ENCODE measurements around the gene FAM151B.
"Not testable (repeated sequence)": the region's sequence is repeated elsewhere in the genome, so short reads cannot be mapped to it uniquely, and the experiment has no call there.

FAM151B gene

DNA sequence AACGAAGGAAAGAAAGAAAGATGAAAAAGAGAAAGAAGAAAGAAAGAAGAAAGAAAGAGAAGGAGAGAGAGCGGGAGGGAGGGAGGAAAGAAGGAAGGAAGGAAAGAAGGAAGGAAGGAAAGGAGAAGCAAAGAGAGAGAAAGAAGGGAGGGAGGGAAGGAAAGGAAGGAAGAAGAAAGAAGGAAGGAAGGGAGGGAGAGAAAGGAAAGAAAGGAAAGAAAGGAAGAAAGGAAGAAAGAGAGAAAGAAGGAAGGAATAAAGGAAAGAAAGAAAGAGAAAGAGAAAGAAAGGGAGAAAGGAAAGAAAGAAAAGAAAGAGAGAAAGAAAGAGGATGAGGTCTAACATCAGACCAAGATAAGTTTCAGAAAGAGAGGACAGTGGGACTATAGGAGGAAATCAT, 91.2 kb downstream of the FAM151B start:
- TF ChIP-seq, protein P1, sequence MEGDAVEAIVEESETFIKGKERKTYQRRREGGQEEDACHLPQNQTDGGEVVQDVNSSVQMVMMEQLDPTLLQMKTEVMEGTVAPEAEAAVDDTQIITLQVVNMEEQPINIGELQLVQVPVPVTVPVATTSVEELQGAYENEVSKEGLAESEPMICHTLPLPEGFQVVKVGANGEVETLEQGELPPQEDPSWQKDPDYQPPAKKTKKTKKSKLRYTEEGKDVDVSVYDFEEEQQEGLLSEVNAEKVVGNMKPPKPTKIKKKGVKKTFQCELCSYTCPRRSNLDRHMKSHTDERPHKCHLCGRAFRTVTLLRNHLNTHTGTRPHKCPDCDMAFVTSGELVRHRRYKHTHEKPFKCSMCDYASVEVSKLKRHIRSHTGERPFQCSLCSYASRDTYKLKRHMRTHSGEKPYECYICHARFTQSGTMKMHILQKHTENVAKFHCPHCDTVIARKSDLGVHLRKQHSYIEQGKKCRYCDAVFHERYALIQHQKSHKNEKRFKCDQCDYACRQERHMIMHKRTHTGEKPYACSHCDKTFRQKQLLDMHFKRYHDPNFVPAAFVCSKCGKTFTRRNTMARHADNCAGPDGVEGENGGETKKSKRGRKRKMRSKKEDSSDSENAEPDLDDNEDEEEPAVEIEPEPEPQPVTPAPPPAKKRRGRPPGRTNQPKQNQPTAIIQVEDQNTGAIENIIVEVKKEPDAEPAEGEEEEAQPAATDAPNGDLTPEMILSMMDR (IDR thresholded peaks at IDR 0.05; ENCODE audit: control insufficient read depth, extremely low read depth, insufficient read depth) = no peak
- H3K4me3 ChIP-seq (ENCODE audit: low read depth, low read length) = no peak overlapping the region
- no peak for DNase-seq (ENCODE audit: low read depth)

DNA sequence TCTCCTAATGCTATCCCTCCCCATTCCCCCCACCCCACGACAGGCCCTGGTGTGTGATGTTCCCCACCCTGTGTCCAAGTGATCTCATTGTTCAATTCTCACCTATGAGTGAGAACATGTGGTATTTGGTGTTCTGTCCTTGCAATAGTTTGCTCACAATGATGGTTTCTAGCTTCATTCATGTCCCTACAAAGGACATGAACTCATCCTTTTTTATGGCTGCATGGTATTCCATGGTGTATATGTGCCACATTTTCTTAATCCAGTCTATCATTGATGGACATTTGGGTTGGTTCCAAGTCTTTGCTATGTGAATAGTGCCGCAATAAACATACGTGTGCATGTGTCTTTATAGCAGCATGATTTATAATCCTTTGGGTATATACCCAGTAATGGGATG, 92.4 kb downstream of the FAM151B start:
- H3K4me3 ChIP-seq (ENCODE audit: low read depth, low read length); DNase-seq (ENCODE audit: low read depth): not testable (repeated sequence)

- no peak for DNase-seq (ENCODE audit: low read depth)
- TF ChIP-seq, protein P1 (IDR thresholded peaks at IDR 0.05; ENCODE audit: control insufficient read depth, extremely low read depth, insufficient read depth) = no peak
- H3K4me3 ChIP-seq (ENCODE audit: low read depth, low read length) = no peak overlapping the region
These were observed 96.9 kb downstream of the FAM151B start for GRCh38 chr5:80584770-80585169.

GRCh38 chr5:80588858-80589540, 101.1 kb downstream of the FAM151B start:
- DNase-seq (ENCODE audit: low read depth) = no peak
- TF ChIP-seq, protein P1 (IDR thresholded peaks at IDR 0.05; ENCODE audit: control insufficient read depth, extremely low read depth, insufficient read depth) = no peak
- H3K4me3 ChIP-seq (ENCODE audit: low read depth, low read length) = no peak overlapping the region

DNA sequence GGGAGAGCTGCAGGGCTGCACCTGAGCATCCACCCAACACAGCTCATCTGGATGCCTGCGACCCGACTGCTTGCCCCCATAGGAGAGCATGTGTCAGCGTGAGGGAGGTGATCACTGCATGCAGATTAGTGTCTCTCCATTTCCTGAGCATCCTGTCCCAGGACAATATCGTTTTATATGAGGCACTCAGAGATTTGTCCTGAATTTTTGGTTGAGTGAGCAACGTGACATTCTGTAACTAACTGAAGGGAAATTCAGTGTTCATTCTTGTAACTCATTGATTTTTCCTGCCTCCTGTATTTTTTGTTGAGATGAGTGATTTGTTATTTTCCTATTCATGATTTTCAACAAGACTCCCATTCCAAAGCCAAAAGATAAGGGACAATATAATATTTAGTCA, 102.9 kb downstream of the FAM151B start:
- no peak for DNase-seq (ENCODE audit: low read depth)
- no peak overlapping the region for H3K4me3 ChIP-seq (ENCODE audit: low read depth, low read length)
- TF ChIP-seq, protein P1 (IDR thresholded peaks at IDR 0.05; ENCODE audit: control insufficient read depth, extremely low read depth, insufficient read depth) = no peak

GRCh38 chr5:80591352-80591751, 103.5 kb downstream of the FAM151B start:
- TF ChIP-seq, protein P1 (IDR thresholded peaks at IDR 0.05; ENCODE audit: control insufficient read depth, extremely low read depth, insufficient read depth) = no peak
- no peak overlapping the region for H3K4me3 ChIP-seq (ENCODE audit: low read depth, low read length)
- DNase-seq (ENCODE audit: low read depth) = no peak

- no peak overlapping the region for H3K4me3 ChIP-seq (ENCODE audit: low read depth, low read length)
- TF ChIP-seq, protein P1 (IDR thresholded peaks at IDR 0.05; ENCODE audit: control insufficient read depth, extremely low read depth, insufficient read depth) = no peak
- no peak for DNase-seq (ENCODE audit: low read depth)
These were observed 104.2 kb downstream of the FAM151B start for GRCh38 chr5:80592105-80592504.

All from LNCaP clone FGC (cell line).